K562 (cell line): Measurements from ENCODE around the gene PRDM11.

ENCODE experiments used
- EP300 ChIP-seq: IDR thresholded peaks from 2 replicates; pipeline ENCODE4 v1.6.1; 2012; ENCODE audit warnings: low read length, improper control_type of control experiment
- HMGXB4 ChIP-seq: sonication (generic); formaldehyde crosslinking; IDR thresholded peaks from 2 replicates; pipeline ENCODE4 v1.8.1; 2023; ENCODE audit warnings: mild to moderate bottlenecking, missing genetic modification reagents
- NCOR1 ChIP-seq: fragments of 450-650 bp; IDR thresholded peaks from 2 replicates; pipeline ENCODE4 v1.6.1; 2016; ENCODE audit warnings: mild to moderate bottlenecking, moderate library complexity
- NFYB ChIP-seq: IDR thresholded peaks from 2 replicates; pipeline ENCODE4 v1.6.1; 2011; ENCODE audit warnings: mild to moderate bottlenecking, moderate library complexity; ENCODE audit not compliant: insufficient read length; ENCODE audit errors: extremely low read depth
- NR3C1 ChIP-seq: sonication (generic); formaldehyde crosslinking; IDR thresholded peaks from 2 replicates; pipeline ENCODE4 v1.8.1; 2022; ENCODE audit warnings: missing genetic modification reagents
- NRF1 ChIP-seq, 2 experiments: fragments of 450-650 bp; IDR thresholded peaks in 1 of 2; conservative IDR thresholded peaks in 1 of 2; 2 replicates each; pipeline ENCODE4 v1.6.1; 2014; ENCODE audit warnings: mild to moderate bottlenecking in 2 of 2
- POLR2A ChIP-seq: fragments of 450-650 bp; conservative IDR thresholded peaks from 2 replicates; pipeline ENCODE4 v1.6.1; 2016
- STAG1 ChIP-seq: sonication (generic); formaldehyde crosslinking; IDR thresholded peaks from 2 replicates; pipeline ENCODE4 v1.5.0; 2020; ENCODE audit warnings: missing genetic modification reagents, borderline replicate concordance
- USF2 ChIP-seq: sonication (generic); formaldehyde crosslinking; IDR thresholded peaks from 2 replicates; pipeline ENCODE4 v1.5.0; 2020; ENCODE audit warnings: missing genetic modification reagents
- ZBTB40 ChIP-seq, 2 experiments: fragments of 450-650 bp in 1 of 2; sonication (generic) in 1 of 2; formaldehyde crosslinking in 1 of 2; IDR thresholded peaks; 2 replicates each; pipeline versions ENCODE4 v1.7.1 to v1.9.0; 2016 to 2022; ENCODE audit warnings: inconsistent platforms in 1 of 2, mild to moderate bottlenecking in 1 of 2, missing genetic modification reagents in 1 of 2
- ZNF146 ChIP-seq: IDR thresholded peaks from one replicate; pipeline ENCODE4 v1.6.1; 2018; ENCODE audit warnings: missing compliant biosample characterization; ENCODE audit not compliant: unreplicated experiment
- ZNF274 ChIP-seq: IDR thresholded peaks from 2 replicates; pipeline ENCODE4 v1.6.1; 2011; ENCODE audit warnings: low read depth, mild to moderate bottlenecking, low read length, moderate library complexity, borderline replicate concordance

GRCh38 chr11:45098929-45099328 is 47.5 kb upstream of the PRDM11 start:
- TF ChIP-seq NR3C1 (CRISPR knock-in tag) (no peak), NCOR1 (no peak), POLR2A (no peak), ZBTB40 (IDR thresholded peaks at IDR 0.05) (no peak), ZBTB40 (CRISPR knock-in tag; IDR thresholded peaks at IDR 0.05) (no peak), USF2 (no peak), NRF1 (conservative IDR thresholded peaks at IDR 0.05 in 1 of 2, IDR thresholded peaks at IDR 0.05 in 1 of 2) (no peak), STAG1 (CRISPR knock-in tag) (no peak), NFYB (no peak), EP300 (no peak), ZNF274 (no peak), ZNF146 (CRISPR knock-in tag) (no peak), HMGXB4 (CRISPR knock-in tag) (no peak)
